Stimulated activated CD4-positive, alpha-beta T cell treated with anti-CD3 and anti-CD28 coated beads, TNF-alpha, amount 100 ng/mL, for 24 hours (primary cell): ENCODE measurements around the gene HOXC6.

ENCODE experiments used
- DNase-seq, 3 experiments: peaks; one replicate each; pipeline ENCODE4 v3.0.0-alpha.2; 2020; ENCODE audit warnings: low read depth in 3 of 3

Gene HOXC6

DNA sequence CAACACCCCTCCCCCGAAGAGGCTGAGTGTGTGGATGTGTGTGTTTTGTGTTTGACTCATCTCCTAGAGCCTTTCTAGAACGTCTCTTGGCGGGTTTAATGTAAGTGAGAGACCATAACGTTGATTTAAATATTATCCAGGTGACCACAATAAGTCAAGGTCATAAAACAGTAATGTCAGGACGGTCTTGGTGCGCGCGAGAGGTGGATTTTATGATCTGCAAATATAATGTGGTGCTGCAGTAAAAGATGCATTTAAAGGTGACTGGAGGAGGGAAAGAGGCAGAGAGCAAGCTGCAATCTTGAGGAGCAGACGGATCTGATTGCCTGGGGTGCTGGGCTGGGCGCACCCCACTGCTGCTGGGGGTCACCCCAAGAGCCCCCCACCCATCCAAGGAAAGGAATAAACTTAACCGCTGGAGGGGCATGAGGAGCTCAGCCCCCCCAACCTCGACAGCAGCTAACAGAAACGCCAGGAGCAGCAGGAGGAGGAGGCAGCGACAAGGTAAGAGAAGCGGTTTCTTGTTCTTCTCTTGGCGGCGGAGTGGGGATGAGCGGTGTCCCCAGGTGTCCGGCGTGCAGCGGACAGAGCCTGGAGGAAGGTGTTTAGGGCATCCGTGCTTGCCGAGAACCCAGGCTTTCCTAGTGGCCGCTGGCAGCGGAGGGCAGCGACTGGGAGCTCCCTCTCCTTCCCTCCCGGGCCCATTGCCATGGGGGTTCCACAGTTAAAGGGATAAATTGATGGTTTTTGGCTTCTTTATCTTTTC, 37.7 kb upstream of the HOXC6 start:
- no peak for DNase-seq

DNA sequence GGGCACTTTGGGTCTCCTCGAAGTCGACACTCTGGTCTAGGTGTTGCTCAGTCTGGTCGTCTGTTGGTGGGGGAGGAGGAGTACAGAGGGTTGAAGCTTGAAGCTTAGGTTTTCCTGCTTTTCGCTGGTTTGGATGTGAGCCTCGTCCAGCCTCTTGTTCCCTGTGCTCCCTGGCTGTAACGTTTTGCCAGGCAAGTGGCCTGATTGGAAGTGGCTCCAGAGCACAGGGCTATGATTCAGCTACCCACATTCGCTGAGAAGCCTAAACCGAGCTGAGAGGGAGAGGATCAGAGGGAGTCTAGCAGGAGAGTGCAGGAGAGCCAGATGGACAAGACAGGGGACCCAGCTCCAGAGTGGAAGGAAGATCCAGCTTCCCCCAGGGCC, 37.2 kb upstream of the HOXC6 start:
- DNase-seq, result no peak

DNA sequence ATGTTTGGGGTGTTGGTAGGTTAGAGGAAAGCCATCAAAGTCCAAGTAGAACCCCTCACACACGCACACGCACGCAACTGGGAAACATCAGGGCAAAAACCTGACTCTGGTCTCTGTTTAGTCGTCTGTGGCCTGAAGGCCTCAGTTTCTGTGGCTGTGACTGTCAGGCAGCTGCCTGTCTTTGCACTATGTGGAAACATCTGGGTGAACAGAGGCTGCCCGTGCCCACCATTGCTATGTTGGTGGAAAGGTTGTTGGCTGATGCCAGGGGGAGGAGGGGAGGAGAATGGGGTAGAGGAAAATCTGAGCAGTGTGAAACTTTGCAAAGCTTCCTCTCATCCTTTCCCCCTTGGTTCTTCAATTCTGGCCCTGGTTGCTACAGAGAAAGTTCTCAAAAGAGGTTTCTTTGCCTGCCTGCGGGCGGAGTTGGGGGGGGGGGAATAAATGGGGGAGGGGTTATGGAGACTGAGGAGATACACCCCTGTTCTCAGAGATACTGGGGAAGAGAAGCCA, 35.8 kb upstream of the HOXC6 start:
- DNase-seq, result no peak

DNA sequence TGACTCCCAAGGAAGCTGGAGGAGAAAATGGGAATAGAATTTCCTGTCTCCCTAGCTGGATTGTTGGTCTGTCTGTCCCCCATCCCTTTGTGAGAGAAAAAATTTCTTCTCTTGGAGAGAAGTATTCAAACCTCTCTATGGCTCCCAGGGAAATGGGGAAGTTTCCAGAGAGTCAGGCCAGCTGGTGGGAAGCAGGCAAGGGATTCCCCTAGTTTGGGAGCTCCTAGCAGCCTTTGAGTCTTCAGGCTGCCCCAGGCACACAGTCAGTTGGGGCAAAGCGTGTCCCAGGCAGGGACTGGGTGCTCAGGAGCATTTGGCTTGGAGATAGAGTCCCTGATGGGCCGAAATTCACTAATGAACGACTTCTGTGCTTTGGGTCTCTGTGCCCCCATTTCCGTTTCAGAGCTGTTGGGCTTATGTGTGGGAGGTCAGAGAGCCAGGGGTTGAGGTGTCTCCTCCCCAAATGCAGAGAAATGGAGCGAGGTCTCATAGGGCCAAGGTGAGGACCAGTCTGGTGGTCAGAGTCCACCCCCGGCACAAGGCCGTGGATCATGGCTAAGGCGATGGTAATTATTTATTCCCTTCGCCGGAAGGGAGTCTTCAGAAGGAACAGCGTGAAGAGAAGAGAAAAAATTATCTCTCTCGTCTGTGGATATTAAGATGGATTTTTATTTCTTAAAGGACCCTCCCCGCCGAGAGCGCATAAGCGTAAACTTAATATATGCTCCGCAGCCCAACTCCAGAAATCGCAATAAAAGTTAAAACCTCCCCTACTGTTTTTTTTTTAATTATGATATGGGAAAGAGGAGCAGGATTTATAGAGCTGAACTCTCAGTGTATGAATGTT, 34.9 kb upstream of the HOXC6 start:
- no peak for DNase-seq

DNA sequence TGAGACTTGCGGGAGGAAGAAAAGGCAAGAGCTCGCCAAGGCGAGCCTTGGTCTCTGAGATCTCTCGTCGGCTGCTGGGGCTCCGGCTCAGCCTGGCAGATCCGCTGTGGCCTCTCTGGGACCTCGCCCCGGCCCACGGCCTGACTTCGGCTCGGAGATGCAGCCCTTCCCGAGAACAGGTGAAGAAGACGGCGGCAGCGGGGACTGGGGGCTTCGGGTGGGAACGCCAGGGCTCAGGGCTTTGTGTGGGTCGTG, 34.3 kb upstream of the HOXC6 start:
- DNase-seq, result no peak

DNA sequence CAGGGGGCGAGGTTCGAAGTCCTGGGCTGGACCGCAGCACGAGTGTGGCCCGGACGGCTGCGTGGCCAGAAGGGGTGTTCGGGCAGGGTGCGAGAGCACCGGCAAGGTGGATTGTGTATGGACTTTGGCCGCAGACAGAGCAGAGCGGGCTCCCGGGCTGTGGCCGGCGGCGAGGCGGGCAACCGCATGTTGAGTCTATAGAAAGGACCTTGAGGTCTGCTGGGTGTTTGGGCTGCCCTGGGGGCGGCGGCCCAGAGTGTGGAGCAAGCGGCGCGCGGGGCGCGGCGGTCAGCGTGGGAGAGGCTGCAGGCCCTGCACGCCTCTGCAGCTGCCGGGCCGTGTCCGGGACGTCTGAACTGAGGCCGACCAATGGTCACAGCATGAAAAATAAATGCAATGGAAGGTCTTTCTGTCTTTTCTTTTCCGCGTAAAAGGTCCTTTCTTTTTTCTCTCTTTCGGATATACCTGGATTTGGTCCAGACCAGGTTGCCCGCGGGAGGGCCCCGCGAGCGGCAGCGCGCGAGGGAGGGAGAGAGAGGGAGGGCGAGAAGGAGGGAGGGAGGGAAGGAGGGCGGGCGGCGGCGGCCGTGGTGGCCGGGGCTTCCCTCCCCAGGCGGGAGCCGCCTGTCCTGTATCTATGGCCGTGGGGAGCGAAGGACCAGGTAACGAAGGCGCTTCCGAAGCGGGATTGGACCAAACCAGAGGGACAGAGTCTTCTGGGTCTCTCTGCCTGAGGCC, 33.8 kb upstream of the HOXC6 start:
- no peak for DNase-seq

DNA sequence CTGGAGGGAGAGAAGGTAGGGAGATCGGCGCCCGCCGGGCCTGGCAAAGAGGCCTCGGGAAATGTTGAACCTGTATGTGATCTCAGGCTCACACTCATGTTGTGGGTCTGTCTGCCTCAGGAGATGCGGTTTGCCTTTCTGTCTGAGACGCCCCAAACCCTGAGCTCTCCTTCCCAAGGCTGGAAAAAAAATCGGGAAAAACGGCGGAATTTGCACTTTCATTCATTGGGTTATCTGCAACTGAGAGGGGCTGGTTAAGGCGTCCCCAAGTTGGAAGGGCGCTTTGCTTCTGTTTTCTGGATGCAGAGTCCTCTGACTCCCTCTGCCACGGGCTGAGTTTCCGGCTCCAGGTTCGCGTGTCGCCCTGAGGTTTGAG, 33.2 kb upstream of the HOXC6 start:
- DNase-seq, result no peak

DNA sequence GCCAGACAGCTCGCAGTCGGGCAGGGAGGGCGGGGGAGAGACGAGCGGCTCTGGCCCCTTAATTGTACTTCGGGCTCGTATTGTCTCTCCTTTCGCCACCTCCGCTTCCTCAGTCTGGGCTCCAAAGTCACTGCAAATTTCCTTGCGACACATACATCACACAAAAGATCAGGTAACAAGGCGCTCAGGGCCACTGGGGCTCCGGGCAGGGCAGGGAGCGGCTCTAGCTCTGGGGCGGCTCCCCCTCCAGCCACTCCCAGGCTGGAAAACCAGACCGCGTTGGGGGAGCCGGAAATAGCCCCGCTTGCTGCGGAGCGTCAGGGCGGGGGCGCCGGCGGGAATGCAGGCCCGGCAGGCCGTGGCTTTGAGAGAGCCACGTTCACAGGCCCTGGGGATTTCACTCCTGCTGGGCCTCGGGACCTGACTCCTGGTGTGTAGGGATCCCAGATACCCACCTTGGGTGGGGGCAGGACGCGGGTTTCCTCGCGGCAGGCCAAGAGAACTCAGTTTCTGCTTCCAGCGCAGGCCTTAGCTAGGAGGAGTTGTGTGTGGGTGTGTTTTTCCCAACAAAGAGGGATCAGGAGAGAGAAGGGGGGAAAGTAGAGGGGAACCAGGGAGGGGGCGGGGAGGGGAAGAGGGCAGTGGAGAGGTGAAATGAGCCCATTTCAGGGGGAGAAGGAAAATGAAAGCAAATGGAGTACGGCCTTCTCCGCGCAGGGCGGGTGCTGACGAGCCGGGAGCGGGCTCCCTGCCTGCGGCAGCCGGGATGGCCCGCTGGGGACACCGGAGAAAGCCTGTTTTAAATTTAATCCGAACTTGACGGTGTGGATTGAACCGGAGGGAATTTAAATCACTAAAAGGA, 32.6 kb upstream of the HOXC6 start:
- DNase-seq, result no peak

DNA sequence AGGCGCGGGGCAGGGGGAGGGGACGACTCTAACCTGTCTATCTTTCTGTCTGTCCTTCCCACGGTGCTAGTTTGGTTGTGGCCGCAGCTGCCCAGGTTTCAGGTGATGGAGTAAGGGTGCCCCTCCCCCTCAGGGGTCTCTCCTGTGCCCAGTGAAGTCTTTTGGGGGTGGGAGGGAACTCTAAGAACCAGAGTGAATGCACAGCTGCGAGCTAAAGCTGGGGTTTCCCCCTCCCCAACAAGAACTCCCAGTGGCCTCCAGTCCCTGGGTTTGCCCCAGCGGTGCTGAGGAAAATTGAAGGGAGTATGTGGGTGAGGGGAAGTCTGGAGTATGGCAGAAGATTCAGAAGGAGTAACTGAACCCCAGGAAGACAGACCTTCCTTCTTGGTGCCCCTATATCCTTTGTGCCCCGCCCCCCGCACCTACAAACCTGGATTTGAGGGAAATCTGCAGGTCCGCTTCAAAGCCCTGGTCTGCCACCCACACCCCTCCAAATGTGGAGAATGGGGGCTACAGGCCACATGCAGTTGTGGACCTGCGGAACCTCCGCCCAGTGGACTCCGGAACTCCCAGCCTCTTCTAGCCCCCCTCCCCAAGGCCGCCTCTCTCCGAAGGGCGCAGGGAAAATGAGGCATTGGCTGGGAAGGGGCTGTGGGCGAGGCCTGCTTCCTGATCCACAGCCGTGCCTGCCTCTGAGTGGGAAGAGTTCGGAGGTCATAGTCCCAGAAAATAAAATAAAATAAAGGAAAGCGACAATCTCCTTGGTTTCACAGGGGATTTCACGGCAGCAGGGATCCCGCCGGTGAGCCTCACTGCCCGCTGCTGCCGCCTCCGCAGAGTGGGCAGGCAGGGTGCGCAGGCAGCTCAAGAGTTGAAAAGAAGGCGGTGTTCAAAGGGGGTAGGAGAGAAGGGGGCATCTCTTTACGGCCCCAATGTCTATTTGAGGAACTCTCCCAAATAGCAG, 31.7 kb upstream of the HOXC6 start:
- no peak for DNase-seq

DNA sequence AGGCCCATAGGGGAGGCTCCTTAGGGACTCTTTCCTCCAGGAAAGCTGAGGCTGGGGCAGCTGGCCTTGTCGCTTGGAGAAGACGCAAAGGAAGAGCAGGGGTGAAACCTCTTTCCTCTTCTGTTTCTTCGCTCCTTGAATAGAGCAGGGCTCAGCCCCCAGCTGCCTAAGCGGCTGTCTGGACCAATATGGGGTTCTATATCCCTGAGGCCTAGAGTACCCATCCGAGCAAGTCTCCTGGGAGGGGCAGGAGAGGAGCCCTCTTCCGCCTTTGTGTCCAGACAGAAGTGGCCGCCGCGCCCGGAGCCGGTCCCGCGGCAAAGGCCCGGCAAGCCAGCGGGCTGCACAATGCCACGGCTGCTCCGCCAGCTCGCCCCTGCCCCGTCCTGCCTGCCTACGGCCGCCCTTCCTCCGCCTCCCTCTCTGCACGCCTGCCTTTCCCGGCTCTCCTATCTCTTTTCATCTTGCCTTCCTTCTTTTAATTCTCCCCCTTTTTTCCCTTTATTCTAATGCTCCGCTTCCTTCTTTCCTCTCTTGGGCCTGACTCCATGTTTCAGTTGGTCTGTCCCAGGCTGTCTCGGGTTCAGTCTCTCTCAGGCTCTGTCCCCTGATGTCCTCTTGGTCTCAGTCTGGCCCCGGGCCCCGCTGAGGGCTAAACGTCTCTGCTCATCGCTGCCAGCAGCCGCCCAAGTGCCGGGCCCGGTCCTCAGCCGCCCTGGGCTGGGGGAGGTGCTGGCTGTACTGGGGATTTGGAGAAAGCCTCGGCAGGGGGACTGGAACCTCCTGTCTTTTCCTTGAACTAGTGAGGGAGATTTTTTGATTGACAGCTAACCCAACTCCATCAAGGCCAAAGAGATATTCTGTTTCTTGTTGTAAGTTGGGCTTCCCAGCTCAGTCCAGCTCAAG, 30.8 kb upstream of the HOXC6 start:
- no peak for DNase-seq

DNA sequence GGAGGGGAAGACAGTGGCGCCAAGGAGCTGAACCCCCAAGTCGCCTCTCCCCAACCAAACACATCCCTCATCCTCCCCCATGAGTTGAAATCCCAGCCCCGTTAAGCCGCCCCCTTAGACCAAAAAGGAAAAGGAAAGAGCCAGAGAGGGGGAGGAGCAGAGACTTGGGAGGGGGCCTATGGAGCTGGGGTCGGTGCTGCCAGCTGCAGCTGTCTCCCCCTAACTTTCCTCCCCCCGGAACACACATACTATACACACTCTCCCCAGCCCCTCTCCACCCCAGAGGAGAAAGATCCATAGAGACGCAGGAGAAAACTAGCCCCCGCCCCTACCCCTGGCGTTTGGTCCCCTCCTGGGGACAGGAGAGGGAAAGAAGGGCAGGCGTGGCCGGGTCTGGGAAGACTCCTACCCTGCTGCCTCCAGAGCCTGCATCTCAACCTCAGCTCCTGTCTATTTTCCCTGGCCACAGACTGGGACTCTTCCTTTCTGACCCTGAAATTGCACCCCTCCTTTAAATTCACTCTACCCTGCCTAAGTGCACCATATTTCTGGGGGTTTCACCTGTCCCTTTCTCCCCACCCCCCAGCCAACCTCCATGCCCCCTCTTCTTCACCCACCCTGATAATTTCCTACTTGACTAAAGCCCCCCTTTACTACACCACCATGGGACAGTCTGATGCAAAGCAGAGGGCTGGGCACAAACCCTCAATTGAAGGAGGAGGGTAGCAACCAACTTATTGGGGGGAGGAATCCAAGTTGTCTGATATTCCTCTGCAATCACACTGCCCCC, 29.9 kb upstream of the HOXC6 start:
- no peak for DNase-seq

DNA sequence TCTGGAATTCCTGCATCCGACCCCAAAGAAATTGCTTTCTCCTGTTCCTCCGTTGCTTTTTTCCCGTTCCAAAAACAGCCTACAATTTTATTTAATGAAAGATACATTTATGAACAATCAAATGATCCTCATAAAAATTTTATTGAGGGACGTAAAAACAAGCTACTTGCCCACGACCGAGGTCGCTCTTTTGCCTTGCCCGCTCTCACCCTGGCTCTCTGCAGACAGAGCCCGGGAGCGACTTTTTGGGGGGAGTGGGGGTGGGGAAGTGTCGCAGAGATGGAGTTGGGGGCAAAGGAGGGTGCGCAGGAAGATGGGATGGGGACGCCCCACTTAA, 29.4 kb upstream of the HOXC6 start:
- DNase-seq, result no peak

DNA sequence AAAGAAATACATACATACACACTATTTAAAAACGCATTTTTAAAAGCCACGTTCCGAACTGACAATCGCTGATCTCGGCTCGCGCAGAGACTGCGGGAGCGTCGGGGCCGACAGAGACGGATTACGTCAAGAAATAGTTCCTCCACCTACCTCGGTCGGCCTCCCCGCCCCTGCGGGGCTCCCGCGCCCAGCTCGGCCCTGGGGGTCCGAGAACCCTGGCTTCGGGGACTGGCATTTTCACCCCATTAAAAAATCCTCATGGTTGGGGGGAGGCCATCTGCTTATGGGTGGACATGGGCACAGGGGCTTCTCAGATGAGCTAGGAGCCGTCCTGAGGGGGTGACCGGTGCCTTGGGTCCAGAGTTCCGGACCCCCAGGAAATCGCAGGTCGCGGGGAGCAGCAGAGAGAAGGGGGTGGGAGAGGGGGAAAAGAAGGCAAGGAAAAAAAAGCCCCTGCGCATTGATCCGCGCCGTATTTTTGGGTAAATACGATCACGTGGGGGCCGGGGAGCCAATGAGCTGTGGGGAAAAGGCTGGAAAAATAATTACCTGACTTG, 28.6 kb upstream of the HOXC6 start:
- no peak for DNase-seq

DNA sequence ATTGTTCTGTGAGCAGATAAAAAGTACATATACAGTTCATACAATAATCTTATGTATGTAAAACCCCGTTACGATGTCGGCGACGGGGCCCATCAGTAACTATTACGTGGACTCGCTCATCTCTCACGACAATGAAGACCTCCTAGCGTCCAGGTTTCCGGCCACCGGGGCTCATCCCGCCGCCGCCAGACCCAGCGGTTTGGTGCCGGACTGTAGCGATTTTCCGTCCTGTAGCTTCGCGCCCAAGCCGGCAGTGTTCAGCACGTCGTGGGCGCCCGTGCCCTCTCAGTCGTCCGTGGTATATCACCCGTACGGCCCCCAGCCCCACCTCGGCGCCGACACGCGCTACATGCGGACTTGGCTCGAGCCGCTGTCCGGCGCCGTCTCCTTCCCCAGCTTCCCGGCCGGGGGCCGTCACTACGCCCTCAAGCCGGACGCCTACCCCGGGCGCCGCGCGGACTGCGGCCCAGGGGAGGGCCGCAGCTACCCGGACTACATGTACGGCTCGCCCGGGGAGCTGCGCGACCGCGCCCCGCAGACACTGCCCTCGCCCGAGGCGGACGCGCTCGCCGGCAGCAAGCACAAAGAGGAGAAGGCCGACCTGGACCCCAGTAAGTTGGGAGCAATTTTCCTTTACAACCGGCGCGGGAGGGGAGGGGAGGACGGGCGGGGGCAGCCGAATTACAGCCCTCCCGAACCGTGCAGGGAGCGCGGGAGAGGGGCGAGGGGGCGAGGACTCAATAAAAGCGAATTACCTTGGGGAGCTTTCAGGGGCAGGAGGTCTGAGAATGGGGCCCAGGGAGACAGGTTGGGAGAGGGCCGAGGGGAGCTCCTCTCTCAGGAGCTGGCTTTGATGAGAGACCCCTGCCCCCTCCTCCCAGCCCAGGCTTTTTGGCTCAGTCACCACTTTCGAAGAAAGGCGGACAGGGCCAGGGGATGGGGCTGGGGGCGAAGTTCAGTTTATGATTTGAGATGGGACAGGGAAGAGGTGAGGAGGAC, 27.8 kb upstream of the HOXC6 start, which contains the start of gene HOXC9:
Gene HOXC9 (plus strand): TSS at position 46 of the 999 bp plus-strand sequence. CDS start 28 bp downstream, at position 74.
- DNase-seq, result no peak

DNA sequence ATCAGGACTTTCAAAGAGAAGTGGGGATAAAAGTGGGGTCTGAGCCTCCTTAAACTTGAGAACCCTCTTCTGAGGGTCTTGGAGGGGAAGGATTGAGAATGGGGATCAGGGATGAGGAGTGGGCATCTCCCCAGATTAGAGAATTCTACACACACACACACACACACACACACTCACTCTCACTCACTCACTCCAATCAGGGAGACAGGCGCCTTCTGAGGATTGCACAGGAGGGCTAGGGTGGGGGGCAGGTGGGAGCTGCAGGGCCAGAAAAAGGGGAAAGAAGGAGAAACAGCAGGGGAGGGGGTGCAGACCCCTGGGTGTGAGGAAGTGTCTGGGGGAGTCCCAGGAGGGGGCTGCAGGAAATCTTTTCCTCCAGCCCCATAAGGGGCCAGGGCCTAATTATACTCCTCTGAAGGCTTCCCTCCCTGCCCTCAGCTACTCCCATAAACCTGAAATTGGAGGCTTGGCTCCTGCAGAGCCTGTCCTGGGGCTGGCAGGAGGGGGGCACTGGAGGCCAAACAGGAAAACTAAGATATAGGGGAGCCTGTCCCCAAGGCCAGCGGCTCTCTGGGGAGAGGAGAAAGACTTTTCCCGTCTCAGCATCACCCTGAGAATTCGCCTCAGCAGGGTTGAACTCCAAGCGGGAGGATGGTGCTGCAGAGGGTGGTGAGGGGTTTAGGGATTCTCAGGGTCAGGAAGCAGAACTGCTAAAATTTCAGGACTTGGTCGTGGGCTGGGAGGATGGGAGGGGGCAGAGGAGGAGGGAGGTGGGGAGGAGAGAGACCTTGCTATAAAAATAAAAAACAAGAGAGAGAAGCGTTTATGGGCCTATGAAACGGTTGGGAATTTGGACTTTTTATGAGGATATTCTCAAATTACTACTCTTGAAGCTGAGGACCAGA, 26.7 kb upstream of the HOXC6 start:
- no peak for DNase-seq
